ENCODE results near the gene HIGD2B. TPM values are rescaled to one million over a fixed set of nuclear protein-coding genes. Genes with fewer than 3 reads are reported as not detected.

The HIGD2B gene
- total RNA-seq, 1 experiment from 2014 or later, result 0.11 TPM

GRCh38 chr15:72706266-72706665 lies 20.3 kb upstream of the HIGD2B start:
- BruUV-seq (replicated peaks), result no TSS peak
- no peak overlapping the region for H3K4me2 ChIP-seq (ENCODE audit: low read length)
- DNase-seq, result peak; percentile 10

GRCh38 chr15:72700076-72700475 lies 14.1 kb upstream of the HIGD2B start:
- H3K79me2 ChIP-seq (ENCODE audit: low read length), result no peaks in the 10 kb centered on the region
- TF ChIP-seq EZH2phosphoT487 (IDR thresholded peaks at IDR 0.05; ENCODE audit: borderline replicate concordance, low read length), result no peak
- TF ChIP-seq EZH2 (IDR thresholded peaks at IDR 0.05; ENCODE audit: low read length, unreplicated experiment), result no peak
- no peak for TF ChIP-seq CTCF (conservative IDR thresholded peaks at IDR 0.05; ENCODE audit: low read depth, low read length)
- no peaks in the 10 kb centered on the region for H3K9me3 ChIP-seq (ENCODE audit: low read length)
- H3K4me2 ChIP-seq (ENCODE audit: low read length), result no peak overlapping the region
- POLR2A ChIA-PET (ENCODE audit: unreplicated experiment), result no interaction called here
- H2AFZ ChIP-seq (ENCODE audit: low read length), result no peak overlapping the region
- H3K27me3 ChIP-seq (ENCODE audit: low read length), result no peaks in the 10 kb centered on the region
- no peaks in the 10 kb centered on the region for H3K9me2 ChIP-seq (replicated peaks; ENCODE audit: low read length)
- H4K20me1 ChIP-seq (ENCODE audit: low read length), result no peaks in the 10 kb centered on the region
- H3K36me3 ChIP-seq (ENCODE audit: low read depth, low read length), result no peaks in the 10 kb centered on the region
- no peaks in the 10 kb centered on the region for H3F3A ChIP-seq (ENCODE audit: low read length, unreplicated experiment)
- ATAC-seq (no peak), DNase-seq (no peak)
- no TSS peak for BruUV-seq (replicated peaks)
- no peaks in the 10 kb centered on the region for H3K4me1 ChIP-seq (ENCODE audit: insufficient read depth, low read length)
- no peak overlapping the region for H3K27ac ChIP-seq (ENCODE audit: low read length)
- CTCF ChIA-PET, result interaction anchor here (0.6 kb wide), 1 partner anchor 22 kb away, joined by 3 read pairs; no protein-coding TSS in a partner anchor
- intact Hi-C loops (cut with micrococcal nuclease), result no loop called here
- H3K4me3 ChIP-seq (ENCODE audit: low read length), result no peak overlapping the region
- no peak overlapping the region for H3K9ac ChIP-seq (ENCODE audit: low read length)

More at GRCh38 chr15:72706266-72706665, 20.3 kb upstream of the HIGD2B start:
- H3K9me3 ChIP-seq (ENCODE audit: low read length), result no peaks in the 10 kb centered on the region
- no peaks in the 10 kb centered on the region for H3K9me2 ChIP-seq (replicated peaks; ENCODE audit: low read length)
- CTCF ChIA-PET, result no interaction called here
- H3K79me2 ChIP-seq (ENCODE audit: low read length), result no peaks in the 10 kb centered on the region
- no peaks in the 10 kb centered on the region for H4K20me1 ChIP-seq (ENCODE audit: low read length)
- H3K4me1 ChIP-seq (ENCODE audit: insufficient read depth, low read length), result no peaks in the 10 kb centered on the region
- no peak for ATAC-seq
- TF ChIP-seq EZH2 (IDR thresholded peaks at IDR 0.05; ENCODE audit: low read length, unreplicated experiment), result no peak
- TF ChIP-seq CTCF (conservative IDR thresholded peaks at IDR 0.05; ENCODE audit: low read depth, low read length), result no peak
- no peak for TF ChIP-seq EZH2phosphoT487 (IDR thresholded peaks at IDR 0.05; ENCODE audit: borderline replicate concordance, low read length)
- no peak overlapping the region for H3K27ac ChIP-seq (ENCODE audit: low read length)
- H3K4me3 ChIP-seq (ENCODE audit: low read length), result no peak overlapping the region
- H2AFZ ChIP-seq (ENCODE audit: low read length), result no peak overlapping the region
- no peaks in the 10 kb centered on the region for H3K27me3 ChIP-seq (ENCODE audit: low read length)
- intact Hi-C loops (cut with micrococcal nuclease), result no loop called here
- no peaks in the 10 kb centered on the region for H3F3A ChIP-seq (ENCODE audit: low read length, unreplicated experiment)
- H3K9ac ChIP-seq (ENCODE audit: low read length), result no peak overlapping the region
- POLR2A ChIA-PET (ENCODE audit: unreplicated experiment), result no interaction called here
- H3K36me3 ChIP-seq (ENCODE audit: low read depth, low read length), result no peaks in the 10 kb centered on the region

- Histone ChIP-seq H3K27me3 (ENCODE audit: low read length) (no peaks in the 10 kb centered on the region), H2AFZ (ENCODE audit: low read length) (no peak overlapping the region), H3K27ac (ENCODE audit: low read length) (no peak overlapping the region), H3K4me1 (ENCODE audit: insufficient read depth, low read length) (no peaks in the 10 kb centered on the region), H3K9me2 (replicated peaks; ENCODE audit: low read length) (no peaks in the 10 kb centered on the region), H3K9ac (ENCODE audit: low read length) (no peak overlapping the region), H3K36me3 (ENCODE audit: low read depth, low read length) (no peaks in the 10 kb centered on the region), H3K4me2 (ENCODE audit: low read length) (no peak overlapping the region), H3K9me3 (ENCODE audit: low read length) (no peaks in the 10 kb centered on the region), H4K20me1 (ENCODE audit: low read length) (no peaks in the 10 kb centered on the region), H3K4me3 (ENCODE audit: low read length) (no peak overlapping the region), H3F3A (ENCODE audit: low read length, unreplicated experiment) (no peaks in the 10 kb centered on the region), H3K79me2 (ENCODE audit: low read length) (no peaks in the 10 kb centered on the region)
- POLR2A ChIA-PET (ENCODE audit: unreplicated experiment), result no interaction called here
- DNase-seq, result no peak
- BruUV-seq (replicated peaks), result no TSS peak
- CTCF ChIA-PET, result no interaction called here
- no peak for ATAC-seq
- TF ChIP-seq CTCF (conservative IDR thresholded peaks at IDR 0.05; ENCODE audit: low read depth, low read length), result no peak
- TF ChIP-seq EZH2 (IDR thresholded peaks at IDR 0.05; ENCODE audit: low read length, unreplicated experiment), result no peak
- intact Hi-C loops (cut with micrococcal nuclease), result no loop called here
Measured at GRCh38 chr15:72698938-72699337, 13.0 kb upstream of the HIGD2B start.
